ENCODE measurements around the gene COX7A1. TPM values are rescaled to one million over a fixed set of nuclear protein-coding genes. Genes with fewer than 3 reads are reported as not detected.

Gene COX7A1
- polyA plus RNA-seq, 1 donor (not counting 4 experiments of a cell fraction or from before 2014, with no cell fraction given), result 2.6 TPM

GRCh38 chr19:36141039-36141927 is 11.0 kb downstream of the COX7A1 start:
- peaks cover 23 to 33% of the 10 kb centered on the region in 2 experiments for H3K36me3 ChIP-seq (ENCODE audit: control insufficient read depth in 2 of 2, extremely low read depth in 1 of 2, insufficient read depth in 2 of 2, low read length in 2 of 2)
- H3K27ac ChIP-seq (ENCODE audit: control insufficient read depth, insufficient read depth, low read length), result peak overlapping the region; percentile 98
- peaks cover 2% of the 10 kb centered on the region for H3K9me1 ChIP-seq (ENCODE audit: control insufficient read depth, extremely low read depth, insufficient read depth, low read length)
- no peak overlapping the region for H2AFZ ChIP-seq (ENCODE audit: control insufficient read depth, low read length)
- peaks cover 23% of the 10 kb centered on the region for H3K4me1 ChIP-seq (ENCODE audit: control insufficient read depth, extremely low read depth, insufficient read depth, low read length)
- H4K20me1 ChIP-seq (ENCODE audit: control insufficient read depth, extremely low read depth, insufficient read depth, low read length), result peaks cover 8% of the 10 kb centered on the region
- dilution Hi-C loops (cut with MboI; ENCODE audit: extremely low pct_ligation_motif_present, low sequenced_read_pairs), result no loop called here
- H3K9me3 ChIP-seq (ENCODE audit: control insufficient read depth, low read depth, low read length), result no peaks in the 10 kb centered on the region
- FAIRE-seq, result peak; percentile 71
- H3K4me2 ChIP-seq (ENCODE audit: control insufficient read depth, extremely low read depth, insufficient read depth, low read depth, low read length), result peak overlapping the region; percentile 89
- TF ChIP-seq EZH2 (IDR thresholded peaks at IDR 0.05; ENCODE audit: low read length) (no peak), CTCF (optimal IDR thresholded peaks at IDR 0.05 in 1 of 3, IDR thresholded peaks at IDR 0.05 in 1 of 3, conservative IDR thresholded peaks at IDR 0.05 in 1 of 3; ENCODE audit: extremely low read depth in 1 of 3, insufficient read depth in 2 of 3, low read length in 3 of 3) (no peak)
- H3K9ac ChIP-seq (ENCODE audit: control insufficient read depth, extremely low read depth, insufficient read depth, low read length), result peak overlapping the region; percentile 97
- peak overlapping the region; percentile 73 to 100 (median 89) for H3K4me3 ChIP-seq (ENCODE audit: control insufficient read depth in 2 of 3, extremely low read depth in 1 of 3, insufficient read depth in 2 of 3, low read depth in 1 of 3, low read length in 3 of 3)
- peak; percentile 87 for DNase-seq (ENCODE audit: low read depth, low spot score)
- H3K27me3 ChIP-seq (ENCODE audit: control insufficient read depth, extremely low read depth, insufficient read depth, low read length), result no peaks in the 10 kb centered on the region
- peaks cover 22% of the 10 kb centered on the region for H3K79me2 ChIP-seq (ENCODE audit: control insufficient read depth, insufficient read depth, low read length)

GRCh38 chr19:36140304-36141038 is 11.8 kb downstream of the COX7A1 start:
- TF ChIP-seq EZH2 (IDR thresholded peaks at IDR 0.05; ENCODE audit: low read length) (no peak), CTCF (optimal IDR thresholded peaks at IDR 0.05 in 1 of 3, IDR thresholded peaks at IDR 0.05 in 1 of 3, conservative IDR thresholded peaks at IDR 0.05 in 1 of 3; ENCODE audit: extremely low read depth in 1 of 3, insufficient read depth in 2 of 3, low read length in 3 of 3) (no peak)
- Histone ChIP-seq H3K9me1 (ENCODE audit: control insufficient read depth, extremely low read depth, insufficient read depth, low read length) (peaks cover 2% of the 10 kb centered on the region), H3K79me2 (ENCODE audit: control insufficient read depth, insufficient read depth, low read length) (peaks cover 19% of the 10 kb centered on the region), H3K27me3 (ENCODE audit: control insufficient read depth, extremely low read depth, insufficient read depth, low read length) (no peaks in the 10 kb centered on the region), H3K36me3 (ENCODE audit: control insufficient read depth in 2 of 2, extremely low read depth in 1 of 2, insufficient read depth in 2 of 2, low read length in 2 of 2) (peaks cover 16 to 27% of the 10 kb centered on the region in 2 experiments), H2AFZ (ENCODE audit: control insufficient read depth, low read length) (no peak overlapping the region), H3K27ac (ENCODE audit: control insufficient read depth, insufficient read depth, low read length) (peak overlapping the region; percentile 98), H3K4me2 (ENCODE audit: control insufficient read depth, extremely low read depth, insufficient read depth, low read depth, low read length) (peak overlapping the region; percentile 78), H4K20me1 (ENCODE audit: control insufficient read depth, extremely low read depth, insufficient read depth, low read length) (peaks cover 8% of the 10 kb centered on the region), H3K4me3 (ENCODE audit: control insufficient read depth in 2 of 3, extremely low read depth in 1 of 3, insufficient read depth in 2 of 3, low read depth in 1 of 3, low read length in 3 of 3) (peak overlapping the region; percentile 89 to 100 (median 99)), H3K4me1 (ENCODE audit: control insufficient read depth, extremely low read depth, insufficient read depth, low read length) (peaks cover 26% of the 10 kb centered on the region), H3K9me3 (ENCODE audit: control insufficient read depth, low read depth, low read length) (no peaks in the 10 kb centered on the region), H3K9ac (ENCODE audit: control insufficient read depth, extremely low read depth, insufficient read depth, low read length) (peak overlapping the region; percentile 97)
- no peak for DNase-seq (ENCODE audit: low read depth, low spot score)
- FAIRE-seq, result no peak
- dilution Hi-C loops (cut with MboI; ENCODE audit: extremely low pct_ligation_motif_present, low sequenced_read_pairs), result no loop called here
